GM13977 (cell line): ENCODE measurements around the gene ZC3H12C.

ENCODE experiments used
- DNase-seq: peaks from one replicate; pipeline ENCODE4 v3.0.0; 2012; ENCODE audit warnings: low spot score
- in situ Hi-C: fragments of 300-500 bp; cut with MboI; formaldehyde crosslinking; loops from one replicate; pipeline ENCODE4 v1.12.0; 2022; ENCODE audit warnings: low sequenced_read_pairs, low pct_unique_long_range_greater_than_20kb, mixed read lengths, inconsistent platforms; ENCODE audit not compliant: unreplicated experiment
- TF ChIP-seq, protein P1 (sequence below): IDR thresholded peaks from 2 replicates; pipeline ENCODE4 v1.5.1; 2012; ENCODE audit warnings: mild to moderate bottlenecking, control low read depth; ENCODE audit not compliant: insufficient read depth; ENCODE audit errors: extremely low read depth, missing control alignments

ZC3H12C gene

DNA sequence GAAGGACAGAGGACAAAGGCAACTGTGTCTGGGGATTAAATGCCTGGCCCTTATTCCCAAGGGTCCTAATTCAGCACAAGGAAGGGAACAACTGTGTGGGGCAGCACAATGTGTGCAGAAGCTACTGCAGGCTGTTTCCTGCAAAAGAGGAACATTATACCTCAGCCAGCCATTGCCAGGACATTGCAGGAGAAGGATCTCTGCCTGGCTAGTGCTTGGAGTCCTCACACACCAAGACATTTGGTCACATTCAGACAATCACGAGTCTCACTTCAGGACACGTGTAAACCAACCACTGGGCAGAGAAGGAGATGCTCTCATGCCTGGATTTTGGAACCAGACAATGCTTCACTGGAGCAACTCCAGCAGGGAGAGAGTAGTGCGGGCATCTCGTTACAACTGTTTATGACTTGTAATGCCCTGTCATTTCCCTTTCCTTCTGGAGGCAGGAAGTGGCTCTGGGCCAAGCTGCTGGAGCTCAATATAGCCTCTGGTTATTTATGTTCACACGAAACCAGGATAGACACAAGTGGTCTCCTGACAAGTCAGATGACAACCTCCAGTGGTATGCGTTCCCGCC is 23.9 kb upstream of the ZC3H12C start:
- in situ Hi-C loops, result no loop called here
- TF ChIP-seq, protein P1, sequence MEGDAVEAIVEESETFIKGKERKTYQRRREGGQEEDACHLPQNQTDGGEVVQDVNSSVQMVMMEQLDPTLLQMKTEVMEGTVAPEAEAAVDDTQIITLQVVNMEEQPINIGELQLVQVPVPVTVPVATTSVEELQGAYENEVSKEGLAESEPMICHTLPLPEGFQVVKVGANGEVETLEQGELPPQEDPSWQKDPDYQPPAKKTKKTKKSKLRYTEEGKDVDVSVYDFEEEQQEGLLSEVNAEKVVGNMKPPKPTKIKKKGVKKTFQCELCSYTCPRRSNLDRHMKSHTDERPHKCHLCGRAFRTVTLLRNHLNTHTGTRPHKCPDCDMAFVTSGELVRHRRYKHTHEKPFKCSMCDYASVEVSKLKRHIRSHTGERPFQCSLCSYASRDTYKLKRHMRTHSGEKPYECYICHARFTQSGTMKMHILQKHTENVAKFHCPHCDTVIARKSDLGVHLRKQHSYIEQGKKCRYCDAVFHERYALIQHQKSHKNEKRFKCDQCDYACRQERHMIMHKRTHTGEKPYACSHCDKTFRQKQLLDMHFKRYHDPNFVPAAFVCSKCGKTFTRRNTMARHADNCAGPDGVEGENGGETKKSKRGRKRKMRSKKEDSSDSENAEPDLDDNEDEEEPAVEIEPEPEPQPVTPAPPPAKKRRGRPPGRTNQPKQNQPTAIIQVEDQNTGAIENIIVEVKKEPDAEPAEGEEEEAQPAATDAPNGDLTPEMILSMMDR, result no peak
- no peak for DNase-seq

DNA sequence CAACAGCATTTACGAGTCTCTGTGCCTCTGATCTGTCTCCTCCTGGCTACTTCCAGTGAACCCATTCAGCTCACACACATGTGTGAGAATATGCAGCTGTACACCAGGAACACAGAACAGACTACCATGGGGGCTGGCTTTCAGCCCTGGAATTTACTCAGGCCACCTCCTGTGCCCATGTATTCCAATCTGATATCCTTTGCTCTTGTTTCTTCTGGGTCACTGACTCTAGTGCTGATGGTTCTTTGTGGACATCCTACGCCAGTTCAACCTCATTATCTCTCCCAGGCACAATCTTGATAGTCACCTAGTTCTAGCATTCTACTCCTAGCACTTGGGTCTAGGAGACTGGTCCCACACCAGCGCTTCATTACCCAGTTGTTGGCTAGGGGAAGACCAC is 23.0 kb upstream of the ZC3H12C start:
- no peak for DNase-seq
- in situ Hi-C loops, result loop anchor here (5.0 kb wide), 1 partner anchor 38 kb away; no protein-coding TSS in a partner anchor
- TF ChIP-seq, protein P1, result no peak

DNA sequence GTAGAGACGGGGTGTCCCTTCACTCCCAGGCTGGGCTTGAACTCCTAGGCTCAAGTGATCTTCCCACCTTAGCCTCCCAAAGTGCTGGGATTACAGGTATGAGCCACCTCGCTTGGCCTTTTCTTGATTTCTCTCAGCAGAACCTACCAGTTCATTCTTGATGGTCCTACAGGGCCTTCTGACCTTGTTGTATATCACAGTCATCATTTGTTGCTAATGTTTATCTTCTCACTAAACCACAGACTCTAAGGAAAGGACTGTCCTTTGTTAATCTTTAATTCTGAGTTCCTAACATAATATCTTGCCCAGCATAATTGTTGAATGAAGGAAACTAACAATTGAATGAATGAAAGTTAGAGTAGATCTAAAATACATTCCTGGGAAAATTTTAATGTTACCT is 22.0 kb upstream of the ZC3H12C start:
- in situ Hi-C loops, result loop anchor here (5.0 kb wide), 1 partner anchor 39 kb away; no protein-coding TSS in a partner anchor
- TF ChIP-seq, protein P1, result no peak
- no peak for DNase-seq

DNA sequence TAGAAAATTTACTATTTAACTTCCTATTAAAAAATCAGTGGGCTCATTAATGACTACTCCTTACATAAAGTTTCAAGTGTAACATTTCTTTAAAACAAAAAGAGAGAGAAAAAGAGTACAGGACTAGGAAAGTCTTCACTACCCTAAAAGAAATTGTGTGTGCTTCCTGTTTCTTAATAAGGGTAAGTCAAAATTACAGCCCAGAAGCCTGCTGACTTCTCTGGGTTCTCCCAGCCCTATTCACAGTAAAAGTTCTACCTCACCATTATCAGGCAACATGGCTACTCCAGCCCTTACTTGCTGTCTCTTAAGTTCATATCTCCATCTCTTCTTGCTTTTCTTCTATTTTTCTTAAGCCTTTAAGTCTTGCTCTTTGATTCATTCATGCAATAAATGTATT is 20.3 kb upstream of the ZC3H12C start:
- in situ Hi-C loops, result loop anchor here (5.0 kb wide), 1 partner anchor 41 kb away; no protein-coding TSS in a partner anchor
- DNase-seq, result no peak
- TF ChIP-seq, protein P1, result no peak

DNA sequence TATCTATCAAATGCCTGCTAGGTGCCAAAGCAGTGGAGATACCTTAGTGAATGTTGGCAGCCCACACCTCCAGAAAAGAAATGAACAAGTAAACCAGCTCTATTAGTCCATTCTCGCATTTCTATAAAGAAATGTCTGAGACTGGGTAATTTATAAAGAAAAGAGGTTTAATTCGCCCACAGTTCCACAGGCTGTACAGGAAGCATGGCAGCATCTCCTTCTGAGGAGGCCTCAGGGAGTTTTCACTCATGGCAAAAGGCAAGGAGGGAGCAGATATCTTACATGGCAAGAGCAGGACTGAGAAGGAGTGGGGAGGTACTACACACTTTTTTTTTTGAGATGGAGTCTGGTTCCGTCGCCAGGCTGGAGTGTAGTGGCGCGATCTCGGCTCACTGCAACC is 18.7 kb upstream of the ZC3H12C start:
- TF ChIP-seq, protein P1, result no peak
- in situ Hi-C loops, result loop anchor here (5.0 kb wide), 1 partner anchor 42 kb away; no protein-coding TSS in a partner anchor
- no peak for DNase-seq

DNA sequence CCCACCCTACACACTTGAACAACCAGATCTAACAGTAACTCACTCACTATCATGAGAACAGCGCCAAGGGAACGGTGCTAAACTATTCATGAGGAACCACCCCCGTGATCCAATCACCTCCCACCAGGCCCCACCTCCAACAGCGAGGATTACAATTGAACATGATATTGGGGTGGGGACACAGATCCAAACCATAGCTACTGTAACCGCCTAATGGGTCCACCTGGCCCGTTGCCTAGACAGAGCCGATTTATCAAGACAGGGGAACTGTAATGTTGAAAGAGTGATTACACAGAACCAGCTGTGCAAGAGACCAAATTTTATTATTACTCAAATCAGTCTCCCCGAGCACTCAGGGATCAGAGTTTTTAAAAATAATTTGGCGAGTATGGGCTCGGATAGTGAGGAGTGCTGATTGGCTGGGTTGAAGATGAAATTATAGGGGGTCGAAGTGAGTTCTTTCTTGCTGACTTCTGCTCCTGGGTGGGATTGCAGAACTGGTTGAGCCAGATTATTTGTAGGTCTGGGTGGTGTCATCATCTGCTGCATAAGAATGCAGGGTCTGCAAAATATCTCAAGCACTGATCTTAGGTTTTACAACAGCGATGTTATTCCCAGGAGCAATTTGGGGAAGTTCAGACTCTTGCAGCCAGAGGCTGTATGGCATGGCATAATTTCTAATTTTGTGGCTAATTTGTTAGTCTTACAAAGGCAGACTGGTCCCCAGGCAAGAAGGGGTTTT is 17.9 kb upstream of the ZC3H12C start:
- in situ Hi-C loops, result no loop called here
- no peak for DNase-seq
- TF ChIP-seq, protein P1, result no peak
